Stomach (tissue), 4 donors: ENCODE data around the gene SEMA5A.

Source experiments
- CTCF ChIP-seq, 7 experiments: fragments of 450-650 bp in 4 of 7; fragments of 200-600 bp in 3 of 7; sonication (generic) in 3 of 7; IDR thresholded peaks; one replicate each; pipeline ENCODE4 v1.5.1; 2016 to 2019; ENCODE audit warnings: antibody characterized with exemption in 7 of 7, control low read depth in 2 of 7, mild to moderate bottlenecking in 1 of 7
- POLR2A ChIP-seq, 4 donors: fragments of 450-650 bp; IDR thresholded peaks; one replicate each; pipeline ENCODE4 v1.6.1; 2016; ENCODE audit warnings: antibody characterized with exemption in 4 of 4, control low read depth in 2 of 4, mild to moderate bottlenecking in 1 of 4, moderate library complexity in 1 of 4
- POLR2AphosphoS5 ChIP-seq, 3 donors: sonication (generic); formaldehyde crosslinking; IDR thresholded peaks; one replicate each; pipeline ENCODE4 v1.6.1; 2016; ENCODE audit warnings: antibody characterized with exemption in 3 of 3

- no peak for TF ChIP-seq POLR2A (IDR thresholded peaks at IDR 0.05)
- no peak for TF ChIP-seq CTCF (IDR thresholded peaks at IDR 0.05)
- no peak for TF ChIP-seq POLR2AphosphoS5 (IDR thresholded peaks at IDR 0.05)
Observed at GRCh38 chr5:9301200-9301599, 244.7 kb downstream of the SEMA5A start.
